Activated T-helper 17 cell treated with anti-CD3 and anti-CD28 coated beads, Interleukin-2, amount 50 U/mL, for 72 hours (primary cell): ENCODE results near the gene ITGA8. TPM values are rescaled to one million over a fixed set of nuclear protein-coding genes. Genes with fewer than 3 reads are reported as not detected.

ENCODE experiments used
- ATAC-seq: fragments of 150-1000 bp; cut with Tn5 transposase; replicated peaks from 2 replicates; pipeline ENCODE4 v1.10.0; 2021; ENCODE audit warnings: mild to moderate bottlenecking, moderate library complexity
- H3K27ac Mint-ChIP-seq: one replicate; pipeline ENCODE4 v1.8.0; 2022; ENCODE audit warnings: mixed read lengths
- H3K27me3 Mint-ChIP-seq: one replicate; pipeline ENCODE4 v1.8.0; 2022; ENCODE audit warnings: mixed read lengths
- H3K36me3 Mint-ChIP-seq: one replicate; pipeline ENCODE4 v1.8.0; 2022; ENCODE audit warnings: low read depth, mild to moderate bottlenecking, mixed read lengths
- H3K4me1 Mint-ChIP-seq: one replicate; pipeline ENCODE4 v1.8.0; 2022; ENCODE audit warnings: mixed read lengths
- H3K4me3 Mint-ChIP-seq: one replicate; pipeline ENCODE4 v1.8.0; 2022; ENCODE audit warnings: mild to moderate bottlenecking, mixed read lengths
- H3K9me3 Mint-ChIP-seq: one replicate; pipeline ENCODE4 v1.8.0; 2022; ENCODE audit warnings: mixed read lengths
- total RNA-seq, 2 donors: library from RNA; stranded (reverse); gene quantifications; one replicate each; pipeline ENCODE4 v1.2.3, GENCODE V29; 2022

ITGA8 gene
- total RNA-seq, 2 donors from 2014 or later = not detected

- ATAC-seq = no peak
- H3K36me3 Mint-ChIP-seq = no peaks in the 10 kb centered on the region
- no peaks in the 10 kb centered on the region for H3K9me3 Mint-ChIP-seq
- no peak overlapping the region for H3K27ac Mint-ChIP-seq
- peaks cover 32% of the 10 kb centered on the region for H3K27me3 Mint-ChIP-seq
- peak overlapping the region; percentile 6 for H3K4me3 Mint-ChIP-seq
- H3K4me1 Mint-ChIP-seq = no peaks in the 10 kb centered on the region
Observed at GRCh38 chr10:15719049-15719898, 448 bp downstream of the ITGA8 start.

- no peak for ATAC-seq
- Mint-ChIP-seq H3K4me3 (peak overlapping the region; percentile 6), H3K27ac (no peak overlapping the region), H3K4me1 (no peaks in the 10 kb centered on the region), H3K36me3 (no peaks in the 10 kb centered on the region), H3K27me3 (peaks cover 36% of the 10 kb centered on the region), H3K9me3 (no peaks in the 10 kb centered on the region)
Observed at GRCh38 chr10:15718694-15719048, 1.1 kb downstream of the ITGA8 start.

GRCh38 chr10:15715619-15716227, 4.0 kb downstream of the ITGA8 start:
- peaks cover 38% of the 10 kb centered on the region for H3K27me3 Mint-ChIP-seq
- no peaks in the 10 kb centered on the region for H3K4me1 Mint-ChIP-seq
- no peak for ATAC-seq
- H3K9me3 Mint-ChIP-seq = no peaks in the 10 kb centered on the region
- no peak overlapping the region for H3K4me3 Mint-ChIP-seq
- no peak overlapping the region for H3K27ac Mint-ChIP-seq
- H3K36me3 Mint-ChIP-seq = no peaks in the 10 kb centered on the region

GRCh38 chr10:15714847-15715246, 4.9 kb downstream of the ITGA8 start:
- Mint-ChIP-seq H3K9me3 (no peaks in the 10 kb centered on the region), H3K27ac (no peak overlapping the region), H3K36me3 (no peaks in the 10 kb centered on the region), H3K27me3 (peaks cover 38% of the 10 kb centered on the region), H3K4me3 (no peak overlapping the region), H3K4me1 (no peaks in the 10 kb centered on the region)
- no peak for ATAC-seq

- no peak for ATAC-seq
- Mint-ChIP-seq H3K36me3 (no peaks in the 10 kb centered on the region), H3K27me3 (peaks cover 26% of the 10 kb centered on the region)
Observed at GRCh38 chr10:15712883-15713282, 6.8 kb downstream of the ITGA8 start.

DNA sequence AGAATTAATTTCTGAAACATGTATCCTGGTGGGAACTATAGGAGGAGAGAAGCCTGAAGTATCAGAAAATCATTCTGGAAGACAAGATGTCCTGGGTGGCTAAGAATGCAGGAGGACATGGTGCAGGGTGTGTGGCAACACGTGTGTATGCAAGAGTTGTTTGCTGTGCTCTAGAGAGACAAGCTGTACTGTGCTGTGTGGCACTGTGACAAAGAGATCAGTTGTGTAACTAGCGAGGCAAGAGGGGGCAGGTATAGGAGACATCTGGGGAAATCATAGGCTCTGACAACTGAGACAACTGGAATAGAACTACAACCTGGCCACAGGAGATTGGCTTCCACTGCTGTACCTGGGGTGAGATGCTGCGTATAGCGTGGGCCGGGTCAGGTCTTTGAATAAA, 9.3 kb downstream of the ITGA8 start:
- no peak overlapping the region for H3K27ac Mint-ChIP-seq
- H3K27me3 Mint-ChIP-seq = peaks cover 18% of the 10 kb centered on the region
- H3K4me3 Mint-ChIP-seq = no peak overlapping the region
- H3K36me3 Mint-ChIP-seq = no peaks in the 10 kb centered on the region
- H3K9me3 Mint-ChIP-seq = no peaks in the 10 kb centered on the region
- no peaks in the 10 kb centered on the region for H3K4me1 Mint-ChIP-seq
- no peak for ATAC-seq

More at GRCh38 chr10:15712883-15713282, 6.8 kb downstream of the ITGA8 start:
- H3K4me1 Mint-ChIP-seq = no peaks in the 10 kb centered on the region
- H3K27ac Mint-ChIP-seq = no peak overlapping the region
- H3K9me3 Mint-ChIP-seq = no peaks in the 10 kb centered on the region
- H3K4me3 Mint-ChIP-seq = no peak overlapping the region

GRCh38 chr10:15705298-15705697, 14.4 kb downstream of the ITGA8 start:
- Mint-ChIP-seq H3K27ac (no peak overlapping the region), H3K9me3 (no peaks in the 10 kb centered on the region), H3K4me3 (no peak overlapping the region), H3K36me3 (no peaks in the 10 kb centered on the region), H3K4me1 (no peaks in the 10 kb centered on the region), H3K27me3 (peaks cover 7% of the 10 kb centered on the region)
- ATAC-seq = no peak

DNA sequence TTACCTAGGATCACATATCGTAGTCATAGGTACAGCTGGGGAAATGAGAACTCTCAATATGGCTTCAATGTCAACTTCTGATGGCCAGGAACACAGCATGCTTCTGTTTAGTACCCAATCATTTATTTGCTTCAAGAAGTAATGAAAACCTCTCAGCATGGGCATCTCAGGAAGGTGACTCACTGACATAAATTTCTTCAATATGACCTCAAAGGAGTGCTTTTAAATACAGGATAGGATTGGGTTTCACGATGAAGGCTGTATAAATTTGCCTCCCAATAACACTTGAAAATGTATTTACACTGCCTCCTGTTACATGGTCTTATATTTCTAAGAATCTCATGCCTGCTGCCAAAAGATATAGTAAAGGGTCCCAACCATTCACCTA, 15.1 kb downstream of the ITGA8 start:
- Mint-ChIP-seq H3K36me3 (no peaks in the 10 kb centered on the region), H3K4me3 (no peak overlapping the region), H3K27ac (no peak overlapping the region), H3K4me1 (no peaks in the 10 kb centered on the region), H3K27me3 (peaks cover 9% of the 10 kb centered on the region), H3K9me3 (no peaks in the 10 kb centered on the region)
- ATAC-seq = no peak

DNA sequence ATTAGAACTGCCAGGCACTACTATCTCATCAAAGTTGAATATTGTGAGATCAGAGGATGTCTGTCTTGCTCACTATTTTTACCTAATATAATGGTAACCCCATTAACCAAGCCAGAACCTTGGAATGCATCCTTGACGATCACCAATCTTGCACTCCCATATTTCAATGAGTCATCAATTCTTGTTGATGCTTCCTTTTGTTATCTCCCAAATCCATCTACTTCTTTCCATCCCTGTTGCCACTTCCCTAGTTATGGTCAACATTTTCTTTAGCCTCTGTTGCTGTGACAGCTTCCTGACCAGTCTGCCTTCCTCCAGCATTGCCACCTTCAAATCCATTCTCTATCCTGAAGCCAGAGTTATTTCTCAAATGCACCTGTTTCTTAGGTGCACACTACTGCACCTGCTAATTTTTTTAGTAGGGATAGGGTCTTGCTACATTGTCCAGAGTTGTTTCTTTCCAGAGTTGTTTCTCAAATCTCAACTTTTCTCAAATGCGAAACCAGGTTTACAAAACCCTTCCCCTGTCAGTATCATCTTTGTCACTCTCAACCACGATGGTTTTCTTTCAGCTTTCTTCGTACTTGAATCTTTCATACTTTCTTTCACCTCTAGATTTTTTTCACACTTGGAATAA, 15.7 kb downstream of the ITGA8 start:
- Mint-ChIP-seq H3K27ac (no peak overlapping the region), H3K36me3 (no peaks in the 10 kb centered on the region), H3K9me3 (no peaks in the 10 kb centered on the region), H3K4me3 (no peak overlapping the region), H3K27me3 (peaks cover 9% of the 10 kb centered on the region), H3K4me1 (no peaks in the 10 kb centered on the region)
- ATAC-seq = no peak

DNA sequence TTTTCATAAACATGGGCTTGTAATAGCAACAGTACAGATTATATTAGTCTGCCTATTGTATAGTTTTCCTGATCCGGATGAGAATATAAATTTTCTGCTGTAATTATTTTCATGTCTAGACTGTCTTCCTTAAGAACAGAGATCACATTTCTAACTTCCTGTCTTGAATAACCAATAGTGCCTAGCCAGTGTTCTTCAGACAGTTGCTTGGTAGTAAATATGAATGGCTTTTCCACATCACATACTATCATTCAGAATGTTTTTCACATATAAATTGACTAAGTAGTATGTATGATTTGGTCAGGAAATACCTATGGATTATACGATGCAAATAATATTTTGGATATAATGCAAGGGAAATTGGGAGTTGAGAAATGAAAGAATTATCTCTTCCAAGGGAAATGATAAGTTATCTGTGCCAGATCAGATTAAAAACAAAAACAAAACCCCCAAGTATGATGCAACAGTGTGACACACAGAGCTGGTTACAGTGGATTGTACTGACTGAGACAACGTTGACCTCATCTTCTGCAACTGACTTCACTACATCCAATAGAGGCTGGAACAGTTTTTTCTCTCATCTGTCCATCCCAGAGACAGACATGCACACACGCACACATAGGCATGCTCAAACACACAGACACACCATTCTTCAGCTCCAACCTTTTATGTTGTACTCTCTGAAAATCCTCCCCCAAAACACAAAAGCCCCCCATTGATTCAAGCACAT, 16.4 kb downstream of the ITGA8 start:
- Mint-ChIP-seq H3K36me3 (no peaks in the 10 kb centered on the region), H3K27me3 (peaks cover 9% of the 10 kb centered on the region), H3K27ac (no peak overlapping the region), H3K4me1 (no peaks in the 10 kb centered on the region), H3K4me3 (no peak overlapping the region), H3K9me3 (no peaks in the 10 kb centered on the region)
- no peak for ATAC-seq

DNA sequence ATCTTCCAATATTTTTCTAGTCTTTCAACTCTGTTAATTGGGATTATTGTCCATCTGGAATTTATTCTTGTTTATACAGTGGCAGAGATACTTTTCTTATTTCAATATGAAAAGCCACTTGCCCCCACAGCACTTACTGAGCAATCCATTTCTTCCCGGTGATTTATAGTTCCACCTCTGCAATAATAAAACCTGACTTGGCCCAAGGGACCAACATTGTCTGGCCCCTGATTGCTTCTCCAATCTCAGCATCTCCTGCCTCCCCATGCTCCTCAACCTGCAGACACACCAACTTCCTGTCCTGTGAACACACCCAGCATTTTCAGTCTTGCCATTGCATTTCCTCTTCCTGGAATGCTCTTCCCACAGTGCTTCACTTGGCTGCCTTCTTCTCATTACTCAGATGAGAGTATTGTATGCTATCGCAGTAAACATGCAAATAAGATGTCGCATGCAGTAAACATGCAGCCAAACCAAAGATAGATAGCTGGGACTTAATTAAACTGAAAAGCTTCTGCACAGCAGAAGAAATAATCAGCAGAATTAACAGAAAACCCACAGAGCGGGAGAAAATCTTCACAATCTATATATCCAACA, 19.5 kb downstream of the ITGA8 start:
- H3K9me3 Mint-ChIP-seq = no peaks in the 10 kb centered on the region
- H3K27me3 Mint-ChIP-seq = peaks cover 9% of the 10 kb centered on the region
- ATAC-seq = no peak
- H3K4me3 Mint-ChIP-seq = no peak overlapping the region
- no peak overlapping the region for H3K27ac Mint-ChIP-seq
- H3K36me3 Mint-ChIP-seq = no peaks in the 10 kb centered on the region
- no peaks in the 10 kb centered on the region for H3K4me1 Mint-ChIP-seq

GRCh38 chr10:15695852-15696251, 23.9 kb downstream of the ITGA8 start:
- Mint-ChIP-seq H3K4me1 (no peaks in the 10 kb centered on the region), H3K4me3 (no peak overlapping the region), H3K27ac (no peak overlapping the region), H3K27me3 (peaks cover 13% of the 10 kb centered on the region), H3K9me3 (no peaks in the 10 kb centered on the region), H3K36me3 (no peaks in the 10 kb centered on the region)
- no peak for ATAC-seq

- ATAC-seq = no peak
- H3K27me3 Mint-ChIP-seq = peaks cover 27% of the 10 kb centered on the region
- H3K4me1 Mint-ChIP-seq = no peaks in the 10 kb centered on the region
- H3K36me3 Mint-ChIP-seq = no peaks in the 10 kb centered on the region
- no peak overlapping the region for H3K4me3 Mint-ChIP-seq
- H3K9me3 Mint-ChIP-seq = no peaks in the 10 kb centered on the region
- H3K27ac Mint-ChIP-seq = no peak overlapping the region
Observed at GRCh38 chr10:15690031-15690430, 29.7 kb downstream of the ITGA8 start.

DNA sequence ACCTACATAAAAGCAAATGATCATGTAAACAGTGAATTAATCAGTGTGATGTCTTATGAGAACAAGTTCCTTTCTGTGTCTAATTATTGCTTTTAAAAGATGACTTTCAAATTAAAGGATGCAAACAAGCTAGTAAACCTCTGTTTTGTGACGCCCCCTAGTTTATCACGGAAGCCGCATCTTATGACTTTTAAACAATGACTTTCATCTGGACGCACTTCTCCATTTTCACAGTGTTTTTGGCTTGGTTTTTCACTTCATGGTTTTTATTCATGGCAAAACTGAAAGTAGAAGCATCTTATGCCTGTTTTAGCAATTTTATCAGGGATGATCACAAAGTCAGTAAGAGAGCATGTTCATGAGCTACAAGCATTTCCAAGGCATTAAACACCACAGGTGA, 35.0 kb downstream of the ITGA8 start:
- Mint-ChIP-seq H3K4me3 (no peak overlapping the region), H3K27ac (no peak overlapping the region), H3K36me3 (no peaks in the 10 kb centered on the region), H3K4me1 (no peaks in the 10 kb centered on the region), H3K9me3 (no peaks in the 10 kb centered on the region), H3K27me3 (peaks cover 48% of the 10 kb centered on the region)
- ATAC-seq = no peak
